K562 (cell line): ENCODE data around the gene ATG13. TPM values are rescaled to one million over a fixed set of nuclear protein-coding genes. Genes with fewer than 3 reads are reported as not detected.
A peak's percentile ranks its signal among the peaks of the same experiment; 100 is the strongest.

Source experiments
- CBFA2T3 ChIP-seq: fragments of 450-650 bp; IDR thresholded peaks from 2 replicates; pipeline ENCODE4 v1.6.1; 2017
- CBX3 ChIP-seq, 2 experiments: IDR thresholded peaks; 1 replicate in 1 of 2; 2 replicates in 1 of 2; pipeline ENCODE4 v1.6.1; 2012; ENCODE audit warnings: inconsistent platforms in 2 of 2, low read length in 2 of 2, borderline replicate concordance in 1 of 2, control low read depth in 1 of 2
- EP300 ChIP-seq: IDR thresholded peaks from 2 replicates; pipeline ENCODE4 v1.6.1; 2012; ENCODE audit warnings: low read length, improper control_type of control experiment
- ESRRA ChIP-seq: fragments of 450-650 bp; IDR thresholded peaks from 2 replicates; pipeline ENCODE4 v1.6.1; 2014; ENCODE audit warnings: low read depth, mild to moderate bottlenecking, moderate library complexity, borderline replicate concordance
- GATA2 ChIP-seq: sonication (generic); formaldehyde crosslinking; IDR thresholded peaks from 2 replicates; pipeline ENCODE4 v1.4.0; 2020; ENCODE audit warnings: mild to moderate bottlenecking, missing genetic modification reagents
- HDGF ChIP-seq: fragments of 450-650 bp; IDR thresholded peaks from 2 replicates; pipeline ENCODE4 v1.6.1; 2016
- MBD1 ChIP-seq: fragments of 250-450 bp; sonication (Bioruptor Pico); IDR thresholded peaks from 2 replicates; pipeline ENCODE4 v1.8.0; 2022; ENCODE audit warnings: inconsistent platforms
- PHF20 ChIP-seq: fragments of 450-650 bp; IDR thresholded peaks from 2 replicates; pipeline ENCODE4 v1.6.1; 2018; ENCODE audit not compliant: partially characterized antibody
- RBFOX2 ChIP-seq: fragments of 200-400 bp; formaldehyde crosslinking; IDR thresholded peaks from 2 replicates; pipeline ENCODE4 v1.6.1; 2017; ENCODE audit warnings: low read depth, mild to moderate bottlenecking, low read length, moderate library complexity
- RUNX1 ChIP-seq: sonication (generic); IDR thresholded peaks from 2 replicates; pipeline ENCODE4 v1.6.1; 2016; ENCODE audit warnings: antibody characterized with exemption, low read depth
- SIN3A ChIP-seq, 2 experiments: fragments of 150-350 bp in 1 of 2; IDR thresholded peaks; 2 replicates each; pipeline ENCODE4 v1.6.1; 2011 to 2016; ENCODE audit warnings: borderline replicate concordance in 2 of 2, low read depth in 2 of 2, low read length in 2 of 2, mild to moderate bottlenecking in 2 of 2, moderate library complexity in 2 of 2; ENCODE audit not compliant: control insufficient read depth in 1 of 2
- SMARCC2 ChIP-seq: fragments of 450-650 bp; IDR thresholded peaks from 2 replicates; pipeline ENCODE4 v1.6.1; 2017; ENCODE audit warnings: antibody characterized with exemption, moderate library complexity, mild to moderate bottlenecking, low read depth
- TAL1 ChIP-seq: fragments of 450-650 bp; IDR thresholded peaks from 2 replicates; pipeline ENCODE4 v1.6.1; 2016; ENCODE audit warnings: mild to moderate bottlenecking
- TRIM24 ChIP-seq, 2 experiments: fragments of 450-650 bp; IDR thresholded peaks; 2 replicates each; pipeline ENCODE4 v1.6.1; 2016
- XRCC3 ChIP-seq: fragments of 450-650 bp; IDR thresholded peaks from 2 replicates; pipeline ENCODE4 v1.6.1; 2017; ENCODE audit warnings: mild to moderate bottlenecking, moderate library complexity
- XRCC4 ChIP-seq: IDR thresholded peaks from one replicate; pipeline ENCODE4 v1.6.1; 2011; ENCODE audit not compliant: insufficient read depth, insufficient read length; ENCODE audit errors: extremely low read depth
- ZBTB8A ChIP-seq: fragments of 450-650 bp; IDR thresholded peaks from 2 replicates; pipeline ENCODE4 v1.6.1; 2018; ENCODE audit warnings: mild to moderate bottlenecking, moderate library complexity; ENCODE audit not compliant: partially characterized antibody
- ZNF444 ChIP-seq: fragments of 250-450 bp; sonication (Bioruptor Pico); IDR thresholded peaks from 2 replicates; pipeline ENCODE4 v1.4.0; 2020; ENCODE audit warnings: mild to moderate bottlenecking, moderate library complexity
- ZNF507 ChIP-seq: conservative IDR thresholded peaks from 2 replicates; pipeline ENCODE4 v1.6.1; 2017; ENCODE audit warnings: missing genetic modification characterization, missing compliant biosample characterization
- ZNF717 ChIP-seq: fragments of 250-450 bp; sonication (Bioruptor Pico); IDR thresholded peaks from 2 replicates; pipeline ENCODE4 v1.5.0; 2021
- ZNF780A ChIP-seq: fragments of 250-450 bp; sonication (Bioruptor Pico); IDR thresholded peaks from 2 replicates; pipeline ENCODE4 v1.5.0; 2021; ENCODE audit warnings: mild to moderate bottlenecking
- polyA plus RNA-seq, 8 experiments: library from polyadenylated mRNA; depleted of rRNA in 4 of 8; stranded (reverse) in 5 of 8; unstranded in 3 of 8; fragments of >200 nt; fragmentation: Nextera tagmentation in 2 of 8; fragmentation: Illumina TruSeq in 1 of 8; extraction: Ambion mirVana in 2 of 8; extraction: Trizol in 1 of 8; gene quantifications; 2 replicates each; pipeline versions ENCODE4 v1.2.1 to v1.2.3, GENCODE V29; 2011 to 2014; ENCODE audit warnings: inconsistent platforms in 1 of 8, missing spikeins in 1 of 8
- total RNA-seq, 7 experiments: library from RNA; depleted of rRNA in 6 of 7; stranded (reverse); fragments of >200 nt in 6 of 7; fragmentation: Illumina TruSeq in 2 of 7; extraction: Trizol in 2 of 7; gene quantifications; 2 replicates each; pipeline versions ENCODE4 v1.2.1 to v1.2.3, GENCODE V29; 2011 to 2021; ENCODE audit warnings: low replicate concordance in 1 of 7
- TF ChIP-seq, protein P1 (sequence below), 3 experiments: fragments of 200-800 bp in 1 of 3; fragments of 250-450 bp in 1 of 3; fragments of 450-650 bp in 1 of 3; sonication (Bioruptor Pico) in 1 of 3; sonication (Bioruptor generic) in 1 of 3; formaldehyde crosslinking in 1 of 3; IDR thresholded peaks; 2 replicates each; pipeline versions ENCODE4 v1.6.1 to v1.8.0; 2016 to 2022; ENCODE audit warnings: mild to moderate bottlenecking in 2 of 3, missing genetic modification characterization in 2 of 3, missing compliant biosample characterization in 1 of 3, moderate library complexity in 1 of 3
- TF ChIP-seq, protein P2 (sequence below): fragments of 450-650 bp; IDR thresholded peaks from 2 replicates; pipeline ENCODE4 v1.6.1; 2016; ENCODE audit warnings: borderline replicate concordance

Gene ATG13
- total and polyA plus RNA-seq, 9 of the 15 experiments (the other 6 are each of a cell fraction or from before 2014, with no cell fraction given), result 13.1 to 61.5 (median 36.5) TPM

DNA sequence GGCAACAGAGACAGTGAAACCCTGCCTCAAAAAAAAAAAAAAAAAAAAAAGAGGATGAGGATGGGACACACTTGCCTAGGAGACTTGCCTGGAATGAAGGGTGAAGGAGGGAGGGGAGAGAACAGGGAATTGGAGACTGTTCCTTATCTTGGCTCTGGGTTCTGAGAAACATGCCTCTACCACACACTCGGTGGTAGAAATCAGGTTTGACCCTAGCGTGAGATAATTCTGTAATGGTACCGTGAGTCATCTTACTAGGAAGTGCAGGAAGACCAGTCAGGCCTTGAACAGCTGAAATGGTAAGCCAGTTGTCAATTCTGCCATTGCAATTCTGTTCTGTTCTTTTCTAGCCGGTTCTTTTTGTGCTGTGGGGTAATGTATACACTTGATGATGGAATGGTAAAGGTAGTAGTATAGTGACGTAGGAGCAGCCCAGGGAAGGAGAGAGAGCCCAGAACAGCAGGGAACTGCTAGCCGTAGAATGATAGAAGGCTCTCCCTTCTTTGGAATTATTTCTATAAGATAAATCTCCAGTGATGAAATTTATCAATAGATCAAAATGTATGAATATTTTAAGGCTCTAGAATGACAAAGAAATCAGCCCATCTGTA is 19.6 kb upstream of the ATG13 start (continued):
- TF ChIP-seq ESRRA (no peak), ZNF444 (CRISPR knock-in tag) (no peak), PHF20 (no peak), HDGF (no peak), MBD1 (CRISPR knock-in tag) (no peak), EP300 (peak; percentile 59; the same call in 1 of the 2 replicates), CBX3 (IDR thresholded peaks at IDR 0.05; ENCODE audit: borderline replicate concordance in 1 of 2, low read length in 2 of 2) (peak in 1 of 2 experiments; percentile 72; a peak in 1 of 3 replicates), GATA2 (peak; percentile 55; the same call in 1 of the 2 replicates), CBFA2T3 (peak; percentile 77), ZNF780A (CRISPR knock-in tag) (no peak), RUNX1 (0 out of 2 replicates have a peak, but pooled peaks have one; percentile 47), ZNF507 (no peak), ZNF717 (CRISPR knock-in tag) (no peak), XRCC3 (no peak), ZBTB8A (no peak), TRIM24 (IDR thresholded peaks at IDR 0.05) (peak in 1 of 2 experiments; percentile 23; a peak in 1 of 4 replicates), RBFOX2 (no peak), XRCC4 (no peak), SIN3A (IDR thresholded peaks at IDR 0.05; ENCODE audit: borderline replicate concordance in 2 of 2, control insufficient read depth in 1 of 2, low read depth in 2 of 2, low read length in 2 of 2) (peak in 1 of 2 experiments; percentile 75; a peak in 1 of 4 replicates), TAL1 (peak; percentile 15; the same call in 1 of the 2 replicates), SMARCC2 (peak; percentile 64)
- TF ChIP-seq, protein P1, sequence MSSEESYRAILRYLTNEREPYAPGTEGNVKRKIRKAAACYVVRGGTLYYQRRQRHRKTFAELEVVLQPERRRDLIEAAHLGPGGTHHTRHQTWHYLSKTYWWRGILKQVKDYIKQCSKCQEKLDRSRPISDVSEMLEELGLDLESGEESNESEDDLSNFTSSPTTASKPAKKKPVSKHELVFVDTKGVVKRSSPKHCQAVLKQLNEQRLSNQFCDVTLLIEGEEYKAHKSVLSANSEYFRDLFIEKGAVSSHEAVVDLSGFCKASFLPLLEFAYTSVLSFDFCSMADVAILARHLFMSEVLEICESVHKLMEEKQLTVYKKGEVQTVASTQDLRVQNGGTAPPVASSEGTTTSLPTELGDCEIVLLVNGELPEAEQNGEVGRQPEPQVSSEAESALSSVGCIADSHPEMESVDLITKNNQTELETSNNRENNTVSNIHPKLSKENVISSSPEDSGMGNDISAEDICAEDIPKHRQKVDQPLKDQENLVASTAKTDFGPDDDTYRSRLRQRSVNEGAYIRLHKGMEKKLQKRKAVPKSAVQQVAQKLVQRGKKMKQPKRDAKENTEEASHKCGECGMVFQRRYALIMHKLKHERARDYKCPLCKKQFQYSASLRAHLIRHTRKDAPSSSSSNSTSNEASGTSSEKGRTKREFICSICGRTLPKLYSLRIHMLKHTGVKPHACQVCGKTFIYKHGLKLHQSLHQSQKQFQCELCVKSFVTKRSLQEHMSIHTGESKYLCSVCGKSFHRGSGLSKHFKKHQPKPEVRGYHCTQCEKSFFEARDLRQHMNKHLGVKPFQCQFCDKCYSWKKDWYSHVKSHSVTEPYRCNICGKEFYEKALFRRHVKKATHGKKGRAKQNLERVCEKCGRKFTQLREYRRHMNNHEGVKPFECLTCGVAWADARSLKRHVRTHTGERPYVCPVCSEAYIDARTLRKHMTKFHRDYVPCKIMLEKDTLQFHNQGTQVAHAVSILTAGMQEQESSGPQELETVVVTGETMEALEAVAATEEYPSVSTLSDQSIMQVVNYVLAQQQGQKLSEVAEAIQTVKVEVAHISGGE (CRISPR knock-in tag; IDR thresholded peaks at IDR 0.05), result no peak
- TF ChIP-seq, protein P2, sequence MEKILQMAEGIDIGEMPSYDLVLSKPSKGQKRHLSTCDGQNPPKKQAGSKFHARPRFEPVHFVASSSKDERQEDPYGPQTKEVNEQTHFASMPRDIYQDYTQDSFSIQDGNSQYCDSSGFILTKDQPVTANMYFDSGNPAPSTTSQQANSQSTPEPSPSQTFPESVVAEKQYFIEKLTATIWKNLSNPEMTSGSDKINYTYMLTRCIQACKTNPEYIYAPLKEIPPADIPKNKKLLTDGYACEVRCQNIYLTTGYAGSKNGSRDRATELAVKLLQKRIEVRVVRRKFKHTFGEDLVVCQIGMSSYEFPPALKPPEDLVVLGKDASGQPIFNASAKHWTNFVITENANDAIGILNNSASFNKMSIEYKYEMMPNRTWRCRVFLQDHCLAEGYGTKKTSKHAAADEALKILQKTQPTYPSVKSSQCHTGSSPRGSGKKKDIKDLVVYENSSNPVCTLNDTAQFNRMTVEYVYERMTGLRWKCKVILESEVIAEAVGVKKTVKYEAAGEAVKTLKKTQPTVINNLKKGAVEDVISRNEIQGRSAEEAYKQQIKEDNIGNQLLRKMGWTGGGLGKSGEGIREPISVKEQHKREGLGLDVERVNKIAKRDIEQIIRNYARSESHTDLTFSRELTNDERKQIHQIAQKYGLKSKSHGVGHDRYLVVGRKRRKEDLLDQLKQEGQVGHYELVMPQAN, result no peak
